NCI-H2081 (cell line): ENCODE measurements around the gene IL18BP.
A peak's percentile ranks its signal among the peaks of the same experiment; 100 is the strongest.

Experiments
- DNase-seq, 2 experiments: peaks; one replicate each; lab custom pipeline; 2025; lab: John Stamatoyannopoulos, UW

Gene IL18BP

GRCh38 chr11:71998649-71999310 is at the start of gene IL18BP:
TSS of gene IL18BP (plus strand) at chr11:71998909. CDS start at chr11:71999985, 1,076 bp downstream.
- DNase-seq: no peak

GRCh38 chr11:71949034-71949433 is 49.7 kb upstream of the IL18BP start:
- DNase-seq: no peak

GRCh38 chr11:71951741-71952310 is 46.9 kb upstream of the IL18BP start:
- DNase-seq: no peak

- no peak for DNase-seq
Measured at GRCh38 chr11:71955898-71956456, 42.7 kb upstream of the IL18BP start.

GRCh38 chr11:71962428-71963038 is 36.2 kb upstream of the IL18BP start:
- no peak for DNase-seq

- no peak for DNase-seq
Measured at GRCh38 chr11:71963468-71963867, 35.2 kb upstream of the IL18BP start.

- no peak for DNase-seq
Measured at GRCh38 chr11:71964641-71965040, 34.1 kb upstream of the IL18BP start.

- no peak for DNase-seq
Measured at GRCh38 chr11:71971680-71972079, 27.0 kb upstream of the IL18BP start.

GRCh38 chr11:71976551-71976950 is 22.2 kb upstream of the IL18BP start:
- no peak for DNase-seq

- DNase-seq: no peak
Measured at GRCh38 chr11:71977090-71977489, 21.6 kb upstream of the IL18BP start.

- peak; percentile 22 to 59 for DNase-seq
Measured at GRCh38 chr11:71977743-71978418, 20.8 kb upstream of the IL18BP start.

GRCh38 chr11:71979094-71979493 is 19.6 kb upstream of the IL18BP start:
- no peak for DNase-seq

- no peak for DNase-seq
Measured at GRCh38 chr11:71979602-71980001, 19.1 kb upstream of the IL18BP start.

GRCh38 chr11:71986131-71986530 is 12.6 kb upstream of the IL18BP start:
- DNase-seq: no peak

GRCh38 chr11:71987521-71987920 is 11.2 kb upstream of the IL18BP start:
- no peak for DNase-seq

GRCh38 chr11:71988050-71988449 is 10.7 kb upstream of the IL18BP start:
- DNase-seq: no peak

- no peak for DNase-seq
Measured at GRCh38 chr11:71990701-71991100, 8.0 kb upstream of the IL18BP start.

GRCh38 chr11:71991494-71991893 is 7.2 kb upstream of the IL18BP start:
- no peak for DNase-seq

GRCh38 chr11:71992136-71992730 is 6.5 kb upstream of the IL18BP start:
- DNase-seq: no peak

- no peak for DNase-seq
Measured at GRCh38 chr11:71994786-71995185, 3.9 kb upstream of the IL18BP start.

- no peak for DNase-seq
Measured at GRCh38 chr11:71995726-71996291, 2.9 kb upstream of the IL18BP start.

- DNase-seq: no peak
Measured at GRCh38 chr11:71996517-71996916, 2.2 kb upstream of the IL18BP start.
